Osteoblast (primary cell): Measurements from ENCODE around the gene MEG3. TPM values are rescaled to one million over a fixed set of nuclear protein-coding genes. Genes with fewer than 3 reads are reported as not detected.
A peak's percentile ranks its signal among the peaks of the same experiment; 100 is the strongest.

ENCODE experiments used
- DNase-seq: peaks from one replicate; pipeline ENCODE4 v3.0.0; 2011; ENCODE audit warnings: low spot score, mixed read lengths; ENCODE audit not compliant: insufficient read length; ENCODE audit errors: missing footprints
- H2AFZ ChIP-seq: 2 replicates; pipeline ENCODE4 v1.6.0; 2011; ENCODE audit warnings: mild to moderate bottlenecking, low read length
- H3K27ac ChIP-seq: 2 replicates; pipeline ENCODE4 v1.5.1; 2011; ENCODE audit warnings: mild to moderate bottlenecking, low read depth, low read length, moderate library complexity
- H3K27me3 ChIP-seq: 2 replicates; pipeline ENCODE4 v1.6.0; 2012; ENCODE audit warnings: mild to moderate bottlenecking, control low read depth, inconsistent platforms, low read length, moderate library complexity; ENCODE audit not compliant: insufficient read depth
- H3K36me3 ChIP-seq: 2 replicates; pipeline ENCODE4 v1.5.1; 2011; ENCODE audit warnings: mild to moderate bottlenecking, low read length, control low read depth, moderate library complexity; ENCODE audit not compliant: insufficient read depth
- H3K4me1 ChIP-seq: 2 replicates; pipeline ENCODE4 v1.5.1; 2011; ENCODE audit warnings: mild to moderate bottlenecking, low read length, control low read depth, moderate library complexity; ENCODE audit not compliant: insufficient read depth
- H3K4me2 ChIP-seq: 2 replicates; pipeline ENCODE4 v1.6.0; 2011; ENCODE audit warnings: mild to moderate bottlenecking, low read length; ENCODE audit not compliant: insufficient read depth
- H3K4me3 ChIP-seq: fragments of 200-600 bp; sonication (generic); 3 replicates; pipeline ENCODE4 v1.5.1; 2012; ENCODE audit warnings: mild to moderate bottlenecking, low read length, inconsistent platforms; ENCODE audit not compliant: insufficient read depth
- H3K79me2 ChIP-seq: 2 replicates; pipeline ENCODE4 v1.6.0; 2012; ENCODE audit warnings: mild to moderate bottlenecking, low read length, control low read depth, inconsistent platforms; ENCODE audit not compliant: insufficient read depth
- H3K9me3 ChIP-seq: 2 replicates; pipeline ENCODE4 v1.5.1; 2011; ENCODE audit warnings: low read depth, low read length, control low read depth
- H4K20me1 ChIP-seq: 2 replicates; pipeline ENCODE4 v1.6.0; 2012; ENCODE audit warnings: mild to moderate bottlenecking, low read length, control low read depth; ENCODE audit not compliant: insufficient read depth
- CTCF ChIP-seq: IDR thresholded peaks from 2 replicates; pipeline ENCODE4 v1.5.1; 2011; ENCODE audit warnings: mild to moderate bottlenecking, low read depth, low read length, moderate library complexity; ENCODE audit errors: extremely low read depth
- total RNA-seq: library from RNA; depleted of rRNA; stranded (reverse); fragments of >200 nt; gene quantifications from 2 replicates; pipeline ENCODE4 v1.2.3, GENCODE V29; 2012

The MEG3 gene
- total RNA-seq, 1 donor, result 200 TPM

DNA sequence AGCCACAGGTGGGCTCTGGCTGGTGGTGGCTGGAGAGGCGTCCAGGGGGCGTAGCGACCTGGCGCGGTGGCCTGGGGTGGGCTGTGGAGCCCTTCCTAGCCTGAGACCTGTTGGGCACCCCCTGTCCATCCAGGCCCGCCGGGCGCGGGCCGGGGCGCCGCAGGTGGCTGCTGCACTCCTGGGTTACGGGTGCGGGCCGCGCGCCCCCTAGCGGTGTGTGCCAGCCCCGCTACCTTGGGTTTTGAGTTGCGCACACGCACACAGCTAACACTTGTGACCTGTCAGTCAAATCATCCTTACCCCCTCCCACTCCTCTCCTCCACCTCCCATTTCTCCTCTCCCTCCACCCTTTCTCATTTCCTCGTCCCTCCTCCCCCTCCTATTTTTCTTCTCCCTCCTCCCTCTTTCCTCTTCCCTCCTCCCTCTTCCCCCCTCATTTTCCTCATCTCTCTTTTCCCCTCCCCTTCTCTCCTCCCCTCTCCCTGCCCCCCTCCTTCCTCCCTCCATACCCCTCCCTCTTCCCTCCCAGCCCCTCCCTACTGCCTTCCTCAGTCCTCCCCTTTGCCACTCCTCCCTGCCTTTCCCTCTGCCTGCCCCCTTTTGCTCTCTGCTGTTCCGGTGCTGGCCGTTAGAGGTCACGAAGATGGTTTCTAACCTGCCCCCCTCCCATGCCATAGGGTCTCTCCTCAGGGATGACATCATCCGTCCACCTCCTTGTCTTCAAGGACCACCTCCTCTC lies 2.3 kb downstream of the MEG3 start:
- H3K79me2 ChIP-seq, result peaks cover 69% of the 10 kb centered on the region

DNA sequence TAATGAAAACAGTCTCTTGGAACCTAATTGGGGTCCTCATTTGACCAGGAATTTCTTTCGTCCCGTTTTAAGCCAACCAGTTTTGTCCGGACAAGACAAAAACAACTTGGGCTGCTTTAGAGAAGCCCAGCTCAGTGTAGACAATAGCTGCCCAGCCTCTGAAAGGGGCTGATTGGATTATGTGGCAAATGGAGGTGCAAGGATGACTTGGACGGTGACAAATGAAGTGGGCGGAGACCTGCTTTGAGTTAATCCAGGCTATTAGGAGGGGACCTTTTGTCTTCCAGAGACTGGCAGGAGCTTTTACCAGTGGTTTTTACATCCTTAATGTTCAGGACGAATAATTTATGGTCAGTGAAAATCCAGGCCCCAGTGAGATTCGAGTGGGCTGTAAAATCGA lies 4.8 kb downstream of the MEG3 start:
- TF ChIP-seq CTCF, result no peak
- Histone ChIP-seq H2AFZ (no peak overlapping the region), H3K79me2 (peaks cover 91% of the 10 kb centered on the region), H3K27me3 (no peaks in the 10 kb centered on the region), H3K4me1 (peaks cover 11% of the 10 kb centered on the region), H3K4me3 (no peak overlapping the region), H3K4me2 (no peak overlapping the region), H3K9me3 (no peaks in the 10 kb centered on the region), H3K27ac (peak overlapping the region; percentile 3), H4K20me1 (peaks cover 34% of the 10 kb centered on the region), H3K36me3 (peaks cover 67% of the 10 kb centered on the region)
- DNase-seq, result peak; percentile 76

More for the DNA sequence above, 2.3 kb downstream of the MEG3 start:
- Histone ChIP-seq H3K27me3 (peaks cover 3% of the 10 kb centered on the region), H3K4me2 (peak overlapping the region; percentile 73), H2AFZ (no peak overlapping the region), H3K4me1 (peaks cover 11% of the 10 kb centered on the region), H3K9me3 (no peaks in the 10 kb centered on the region), H3K4me3 (peak overlapping the region; percentile 90), H4K20me1 (peaks cover 32% of the 10 kb centered on the region), H3K36me3 (peaks cover 45% of the 10 kb centered on the region), H3K27ac (peak overlapping the region; percentile 85)
- peak; percentile 55 for TF ChIP-seq CTCF
- peak; percentile 90 for DNase-seq

GRCh38 chr14:100832311-100832960 lies 6.5 kb downstream of the MEG3 start:
- Histone ChIP-seq H2AFZ (no peak overlapping the region), H3K4me1 (peaks cover 11% of the 10 kb centered on the region), H3K4me2 (no peak overlapping the region), H3K27me3 (no peaks in the 10 kb centered on the region), H3K4me3 (no peak overlapping the region), H3K79me2 (peaks cover 95% of the 10 kb centered on the region), H3K27ac (no peak overlapping the region), H4K20me1 (peaks cover 32% of the 10 kb centered on the region), H3K36me3 (peaks cover 84% of the 10 kb centered on the region), H3K9me3 (no peaks in the 10 kb centered on the region)
- no peak for TF ChIP-seq CTCF
- DNase-seq, result peak; percentile 85

GRCh38 chr14:100834082-100834793 lies 8.3 kb downstream of the MEG3 start:
- no peak for TF ChIP-seq CTCF
- H3K4me2 ChIP-seq, result no peak overlapping the region
- H3K4me1 ChIP-seq, result peaks cover 8% of the 10 kb centered on the region
- H3K27me3 ChIP-seq, result no peaks in the 10 kb centered on the region
- H3K4me3 ChIP-seq, result no peak overlapping the region
- H2AFZ ChIP-seq, result no peak overlapping the region
- peaks cover 95% of the 10 kb centered on the region for H3K79me2 ChIP-seq
- peaks cover 34% of the 10 kb centered on the region for H4K20me1 ChIP-seq
- H3K9me3 ChIP-seq, result no peaks in the 10 kb centered on the region
- DNase-seq, result peak; percentile 66
- H3K36me3 ChIP-seq, result peaks cover 91% of the 10 kb centered on the region
- no peak overlapping the region for H3K27ac ChIP-seq
